ENCODE measurements around the gene PKD2L1.

Gene PKD2L1

DNA sequence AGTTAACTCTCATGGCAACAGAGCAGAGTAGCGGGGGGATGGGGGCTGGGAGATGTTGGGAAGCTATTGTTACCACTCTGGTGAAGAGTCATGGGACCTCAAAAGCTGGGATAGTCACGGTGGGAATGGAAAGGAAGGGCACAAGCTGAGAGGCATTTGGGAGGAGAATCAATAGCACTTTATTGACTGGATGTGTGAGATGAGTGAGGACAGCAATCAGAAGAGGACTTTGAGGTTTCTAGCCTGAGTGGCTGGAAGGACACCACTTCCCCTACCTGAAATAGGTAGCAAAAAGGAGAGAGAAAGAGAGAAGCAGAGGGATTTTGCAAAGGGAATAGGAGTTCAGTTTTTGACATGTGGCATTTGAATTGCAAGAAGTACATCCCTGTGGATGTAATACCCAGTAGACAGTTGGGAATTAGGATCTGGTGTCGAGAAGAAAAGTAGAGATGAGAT is 44.2 kb upstream of the PKD2L1 start:
- H3K79me1 ChIP-seq (replicated peaks; ENCODE audit: low read length, poor library complexity, severe bottlenecking), result peaks cover 3% of the 10 kb centered on the region
- H4K91ac ChIP-seq (ENCODE audit: low read length), result peak overlapping the region; percentile 100
- no peak overlapping the region for H3K23ac ChIP-seq (ENCODE audit: low read length in 2 of 2)
- H3K9ac ChIP-seq (ENCODE audit: low read length), result peak overlapping the region; percentile 99
- H3K27ac ChIP-seq (ENCODE audit: low read length, poor library complexity, severe bottlenecking), result peak overlapping the region; percentile 100
- H3K27me3 ChIP-seq (ENCODE audit: control insufficient read depth in 1 of 2, insufficient read depth in 1 of 2, low read length in 2 of 2), result no peaks in the 10 kb centered on the region
- H2BK12ac ChIP-seq (ENCODE audit: low read length in 2 of 2), result peak overlapping the region; percentile 8 to 94
- no peak overlapping the region for H2AK5ac ChIP-seq (ENCODE audit: low read length, severe bottlenecking)
- peak overlapping the region in 1 of 2 experiments; percentile 81 for H3K4me3 ChIP-seq (ENCODE audit: insufficient read depth in 1 of 2, low read depth in 1 of 2, low read length in 2 of 2)
- H3K18ac ChIP-seq (ENCODE audit: low read depth in 1 of 2, low read length in 2 of 2), result peak overlapping the region; percentile 94 to 97
- WGBS, result 15% methylated on average over 3 of the region's 3 CpGs
- H2BK5ac ChIP-seq (ENCODE audit: low read depth, low read length, poor library complexity, severe bottlenecking), result peak overlapping the region; percentile 98
- H3K36me3 ChIP-seq (ENCODE audit: control insufficient read depth in 1 of 2, insufficient read depth in 2 of 2, low read depth in 1 of 2, low read length in 2 of 2), result no peaks in the 10 kb centered on the region
- DNase-seq, result no peak
- no peak overlapping the region for H2BK15ac ChIP-seq (ENCODE audit: low read depth, poor library complexity, severe bottlenecking)
- peak overlapping the region; percentile 94 for H4K8ac ChIP-seq (ENCODE audit: low read length)
- peak overlapping the region; percentile 94 for H3K4me2 ChIP-seq (ENCODE audit: low read length, poor library complexity, severe bottlenecking)
- no peak overlapping the region for H3K14ac ChIP-seq (ENCODE audit: low read length in 2 of 2)
- peaks cover 17% of the 10 kb centered on the region for H3K4me1 ChIP-seq (ENCODE audit: control insufficient read depth, insufficient read depth, low read depth, low read length)
- H2BK120ac ChIP-seq (ENCODE audit: low read depth, low read length), result peak overlapping the region; percentile 94
- H3K4ac ChIP-seq (ENCODE audit: low read depth in 1 of 2, low read length in 2 of 2), result peak overlapping the region; percentile 15 to 35
- no peaks in the 10 kb centered on the region for H3K9me3 ChIP-seq (ENCODE audit: control insufficient read depth, low read length)
- no peak overlapping the region for H2AFZ ChIP-seq (ENCODE audit: low read depth, low read length)

DNA sequence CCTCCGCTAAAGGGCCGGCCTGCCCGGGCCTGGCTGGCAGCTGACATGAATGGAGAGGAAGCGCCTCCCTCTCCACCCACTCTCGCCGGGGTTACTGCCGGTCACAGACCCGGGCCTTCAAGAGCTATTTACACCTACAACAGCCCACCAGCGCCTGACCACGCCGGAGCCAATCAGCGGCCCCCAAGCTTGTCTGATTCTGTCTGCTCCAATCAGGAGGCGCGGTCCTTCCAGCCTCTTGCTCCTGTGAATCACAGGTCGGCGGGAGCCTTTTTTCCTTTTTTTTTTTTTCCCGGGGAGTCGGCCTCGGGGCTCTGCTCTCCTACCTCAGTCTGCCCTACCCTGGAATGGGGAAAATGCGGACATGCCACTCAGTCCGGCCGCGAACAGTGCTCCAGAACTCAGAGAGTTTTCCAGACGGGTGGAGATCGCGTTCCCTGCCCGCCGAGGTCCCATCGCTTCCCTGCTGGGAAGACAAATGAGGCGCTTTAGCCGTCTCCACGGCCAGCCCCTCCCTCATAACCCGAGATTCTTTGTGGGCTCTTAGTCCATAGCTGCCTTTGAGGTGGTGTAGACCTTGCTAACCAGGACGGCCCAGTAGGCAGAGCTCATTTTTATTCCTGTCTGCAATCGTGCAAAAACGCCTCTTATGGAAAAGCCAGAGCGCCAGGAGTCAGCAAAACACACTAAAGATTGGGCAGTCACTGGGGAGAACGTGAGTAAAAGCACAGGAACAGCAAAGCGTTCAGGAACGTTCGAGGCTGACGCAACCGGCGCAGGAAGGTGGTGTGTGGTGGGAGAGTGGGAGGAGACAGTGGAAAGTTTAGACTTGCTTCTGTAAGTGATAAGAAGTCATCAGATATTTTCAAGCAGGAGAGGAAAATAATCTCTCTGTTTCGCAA is 43.5 kb upstream of the PKD2L1 start:
- Histone ChIP-seq H3K4me1 (ENCODE audit: control insufficient read depth, insufficient read depth, low read depth, low read length) (peaks cover 17% of the 10 kb centered on the region), H3K18ac (ENCODE audit: low read depth in 1 of 2, low read length in 2 of 2) (peak overlapping the region; percentile 96 to 100), H2AK5ac (ENCODE audit: low read length, severe bottlenecking) (peak overlapping the region; percentile 72), H3K79me1 (replicated peaks; ENCODE audit: low read length, poor library complexity, severe bottlenecking) (peaks cover 1% of the 10 kb centered on the region), H2BK12ac (ENCODE audit: low read length in 2 of 2) (peak overlapping the region; percentile 100), H2BK15ac (ENCODE audit: low read depth, poor library complexity, severe bottlenecking) (peak overlapping the region; percentile 99), H2BK120ac (ENCODE audit: low read depth, low read length) (peak overlapping the region; percentile 100), H3K27ac (ENCODE audit: low read length, poor library complexity, severe bottlenecking) (peak overlapping the region; percentile 100), H2BK5ac (ENCODE audit: low read depth, low read length, poor library complexity, severe bottlenecking) (peak overlapping the region; percentile 99), H4K91ac (ENCODE audit: low read length) (peak overlapping the region; percentile 100), H3K4me3 (ENCODE audit: insufficient read depth in 1 of 2, low read depth in 1 of 2, low read length in 2 of 2) (peak overlapping the region; percentile 54 to 81), H3K23ac (ENCODE audit: low read length in 2 of 2) (peak overlapping the region; percentile 98 to 100), H3K4ac (ENCODE audit: low read depth in 1 of 2, low read length in 2 of 2) (peak overlapping the region; percentile 100), H4K8ac (ENCODE audit: low read length) (peak overlapping the region; percentile 100), H3K36me3 (ENCODE audit: control insufficient read depth in 1 of 2, insufficient read depth in 2 of 2, low read depth in 1 of 2, low read length in 2 of 2) (no peaks in the 10 kb centered on the region), H3K27me3 (ENCODE audit: control insufficient read depth in 1 of 2, insufficient read depth in 1 of 2, low read length in 2 of 2) (no peaks in the 10 kb centered on the region), H3K4me2 (ENCODE audit: low read length, poor library complexity, severe bottlenecking) (peak overlapping the region; percentile 94), H3K9me3 (ENCODE audit: control insufficient read depth, low read length) (no peaks in the 10 kb centered on the region), H2AFZ (ENCODE audit: low read depth, low read length) (no peak overlapping the region), H3K9ac (ENCODE audit: low read length) (peak overlapping the region; percentile 99), H3K14ac (ENCODE audit: low read length in 2 of 2) (peak overlapping the region in 1 of 2 experiments; percentile 18)
- DNase-seq, result peak; percentile 100
- WGBS, result under 1% methylated on average over 45 of the region's 45 CpGs

DNA sequence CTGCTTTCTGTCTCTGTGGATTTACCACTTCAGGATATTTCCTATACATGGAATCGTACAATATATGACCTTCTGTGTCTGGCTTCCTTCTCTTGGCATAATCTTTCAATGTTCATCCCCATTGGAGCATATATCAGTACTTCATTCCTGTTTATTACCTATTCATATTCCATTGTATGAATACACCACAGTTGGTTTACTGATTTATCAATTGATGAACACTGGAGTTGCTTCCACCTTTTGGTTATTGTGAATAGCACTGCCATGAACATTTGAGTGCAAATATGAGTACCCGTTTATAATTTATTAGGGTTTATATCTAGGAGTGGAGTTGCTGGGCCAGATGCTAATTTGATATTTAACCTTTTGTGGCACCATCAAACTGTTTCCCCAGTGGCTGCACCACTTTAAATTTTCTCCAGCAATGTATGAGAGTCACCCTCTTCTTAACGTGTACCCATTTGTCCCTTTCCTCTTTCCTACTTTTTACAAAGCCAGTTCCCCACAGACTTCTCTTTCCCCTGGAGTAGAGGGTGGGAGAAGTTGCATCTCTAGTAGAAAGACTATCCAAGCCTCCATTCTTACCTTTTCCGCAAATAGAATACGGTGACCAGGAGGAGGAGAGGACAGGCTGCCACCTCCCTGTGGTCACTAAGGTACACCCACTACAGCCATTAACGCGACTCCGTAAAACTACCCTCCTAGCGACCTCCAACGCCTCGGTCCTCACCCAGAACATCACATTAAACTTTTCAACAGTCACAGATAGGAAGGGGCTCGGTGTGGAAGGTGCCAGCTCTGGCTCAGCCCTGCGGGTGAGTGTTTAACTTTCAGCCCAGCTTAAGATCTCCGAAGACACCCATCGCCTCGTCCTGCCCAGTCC is 42.6 kb upstream of the PKD2L1 start:
- peak overlapping the region; percentile 77 for H3K4me2 ChIP-seq (ENCODE audit: low read length, poor library complexity, severe bottlenecking)

More for the DNA sequence above, 42.6 kb upstream of the PKD2L1 start:
- peak overlapping the region; percentile 99 for H2BK5ac ChIP-seq (ENCODE audit: low read depth, low read length, poor library complexity, severe bottlenecking)
- no peak overlapping the region for H2AFZ ChIP-seq (ENCODE audit: low read depth, low read length)
- peak overlapping the region; percentile 99 for H4K91ac ChIP-seq (ENCODE audit: low read length)
- no peak for DNase-seq
- H3K4me3 ChIP-seq (ENCODE audit: insufficient read depth in 1 of 2, low read depth in 1 of 2, low read length in 2 of 2), result peak overlapping the region; percentile 39 to 81
- H3K79me1 ChIP-seq (replicated peaks; ENCODE audit: low read length, poor library complexity, severe bottlenecking), result peaks cover 1% of the 10 kb centered on the region
- peak overlapping the region; percentile 99 for H3K9ac ChIP-seq (ENCODE audit: low read length)
- peak overlapping the region; percentile 80 for H2BK15ac ChIP-seq (ENCODE audit: low read depth, poor library complexity, severe bottlenecking)
- H3K27ac ChIP-seq (ENCODE audit: low read length, poor library complexity, severe bottlenecking), result peak overlapping the region; percentile 99
- no peaks in the 10 kb centered on the region for H3K9me3 ChIP-seq (ENCODE audit: control insufficient read depth, low read length)
- H2BK120ac ChIP-seq (ENCODE audit: low read depth, low read length), result peak overlapping the region; percentile 99
- H3K4me1 ChIP-seq (ENCODE audit: control insufficient read depth, insufficient read depth, low read depth, low read length), result peaks cover 17% of the 10 kb centered on the region
- H3K23ac ChIP-seq (ENCODE audit: low read length in 2 of 2), result no peak overlapping the region
- H3K14ac ChIP-seq (ENCODE audit: low read length in 2 of 2), result peak overlapping the region in 1 of 2 experiments; percentile 89
- H3K36me3 ChIP-seq (ENCODE audit: control insufficient read depth in 1 of 2, insufficient read depth in 2 of 2, low read depth in 1 of 2, low read length in 2 of 2), result no peaks in the 10 kb centered on the region
- no peaks in the 10 kb centered on the region for H3K27me3 ChIP-seq (ENCODE audit: control insufficient read depth in 1 of 2, insufficient read depth in 1 of 2, low read length in 2 of 2)
- peak overlapping the region; percentile 97 to 100 for H3K4ac ChIP-seq (ENCODE audit: low read depth in 1 of 2, low read length in 2 of 2)
- peak overlapping the region; percentile 96 to 99 for H3K18ac ChIP-seq (ENCODE audit: low read depth in 1 of 2, low read length in 2 of 2)
- H2AK5ac ChIP-seq (ENCODE audit: low read length, severe bottlenecking), result peak overlapping the region; percentile 92
- peak overlapping the region; percentile 99 for H4K8ac ChIP-seq (ENCODE audit: low read length)
- peak overlapping the region; percentile 91 to 100 for H2BK12ac ChIP-seq (ENCODE audit: low read length in 2 of 2)
- whole genome bisulfite sequencing, result 15% methylated on average over 15 of the region's 16 CpGs
